ENCODE data around the gene DGCR2. TPM values are rescaled to one million over a fixed set of nuclear protein-coding genes. Genes with fewer than 3 reads are reported as not detected.

Gene DGCR2
- total and polyA plus RNA-seq, 2 experiments from 2014 or later, result 18.5 to 83.0 TPM

GRCh38 chr22:19114984-19115552 lies 7.1 kb downstream of the DGCR2 start (continued):
- TF ChIP-seq STAT1 (IDR thresholded peaks at IDR 0.05; ENCODE audit: unreplicated experiment) (no peak), REST (IDR thresholded peaks at IDR 0.05; ENCODE audit: unreplicated experiment) (no peak), JUNB (IDR thresholded peaks at IDR 0.05; ENCODE audit: unreplicated experiment) (no peak), POLR2AphosphoS5 (IDR thresholded peaks at IDR 0.05; ENCODE audit: low read depth) (no peak)

DNA sequence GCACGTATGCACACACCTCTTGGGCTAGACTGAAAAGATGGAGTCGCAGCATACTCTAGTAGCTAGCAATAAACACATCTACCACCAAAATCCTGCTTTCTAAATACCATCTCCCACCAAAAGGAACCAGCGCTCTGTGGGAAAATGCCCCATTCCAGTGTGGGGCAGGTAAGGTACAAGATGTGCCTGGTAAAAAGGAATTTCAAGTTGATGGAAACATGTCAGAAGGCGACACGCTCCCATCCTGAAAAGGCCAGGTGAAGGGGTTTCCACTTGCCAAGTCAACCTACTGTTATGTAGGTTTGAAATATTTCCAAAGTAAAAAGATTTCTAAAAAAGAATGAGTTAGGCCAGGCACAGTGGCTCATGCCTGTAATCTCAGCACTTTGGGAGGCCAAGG lies 8.8 kb downstream of the DGCR2 start:
- no peaks in the 10 kb centered on the region for H3F3A ChIP-seq (replicated peaks; ENCODE audit: low read depth)
- H4K20me1 ChIP-seq (replicated peaks; ENCODE audit: insufficient read depth), result peaks cover 51% of the 10 kb centered on the region
- no peak overlapping the region for H3K27ac Mint-ChIP-seq
- H3K36me3 ChIP-seq (ENCODE audit: insufficient read depth), result no peaks in the 10 kb centered on the region
- no peak overlapping the region for H3K4me3 ChIP-seq
- no peak overlapping the region for H3K4me2 ChIP-seq
- DNase-seq (ENCODE audit: low spot score) (no peak), ATAC-seq (no peak)
- no peaks in the 10 kb centered on the region for H3K27me3 ChIP-seq (ENCODE audit: insufficient read depth)
- H3K9me3 Mint-ChIP-seq, result no peaks in the 10 kb centered on the region; the same call in 2 of the 3 replicates
- TF ChIP-seq, protein P1, sequence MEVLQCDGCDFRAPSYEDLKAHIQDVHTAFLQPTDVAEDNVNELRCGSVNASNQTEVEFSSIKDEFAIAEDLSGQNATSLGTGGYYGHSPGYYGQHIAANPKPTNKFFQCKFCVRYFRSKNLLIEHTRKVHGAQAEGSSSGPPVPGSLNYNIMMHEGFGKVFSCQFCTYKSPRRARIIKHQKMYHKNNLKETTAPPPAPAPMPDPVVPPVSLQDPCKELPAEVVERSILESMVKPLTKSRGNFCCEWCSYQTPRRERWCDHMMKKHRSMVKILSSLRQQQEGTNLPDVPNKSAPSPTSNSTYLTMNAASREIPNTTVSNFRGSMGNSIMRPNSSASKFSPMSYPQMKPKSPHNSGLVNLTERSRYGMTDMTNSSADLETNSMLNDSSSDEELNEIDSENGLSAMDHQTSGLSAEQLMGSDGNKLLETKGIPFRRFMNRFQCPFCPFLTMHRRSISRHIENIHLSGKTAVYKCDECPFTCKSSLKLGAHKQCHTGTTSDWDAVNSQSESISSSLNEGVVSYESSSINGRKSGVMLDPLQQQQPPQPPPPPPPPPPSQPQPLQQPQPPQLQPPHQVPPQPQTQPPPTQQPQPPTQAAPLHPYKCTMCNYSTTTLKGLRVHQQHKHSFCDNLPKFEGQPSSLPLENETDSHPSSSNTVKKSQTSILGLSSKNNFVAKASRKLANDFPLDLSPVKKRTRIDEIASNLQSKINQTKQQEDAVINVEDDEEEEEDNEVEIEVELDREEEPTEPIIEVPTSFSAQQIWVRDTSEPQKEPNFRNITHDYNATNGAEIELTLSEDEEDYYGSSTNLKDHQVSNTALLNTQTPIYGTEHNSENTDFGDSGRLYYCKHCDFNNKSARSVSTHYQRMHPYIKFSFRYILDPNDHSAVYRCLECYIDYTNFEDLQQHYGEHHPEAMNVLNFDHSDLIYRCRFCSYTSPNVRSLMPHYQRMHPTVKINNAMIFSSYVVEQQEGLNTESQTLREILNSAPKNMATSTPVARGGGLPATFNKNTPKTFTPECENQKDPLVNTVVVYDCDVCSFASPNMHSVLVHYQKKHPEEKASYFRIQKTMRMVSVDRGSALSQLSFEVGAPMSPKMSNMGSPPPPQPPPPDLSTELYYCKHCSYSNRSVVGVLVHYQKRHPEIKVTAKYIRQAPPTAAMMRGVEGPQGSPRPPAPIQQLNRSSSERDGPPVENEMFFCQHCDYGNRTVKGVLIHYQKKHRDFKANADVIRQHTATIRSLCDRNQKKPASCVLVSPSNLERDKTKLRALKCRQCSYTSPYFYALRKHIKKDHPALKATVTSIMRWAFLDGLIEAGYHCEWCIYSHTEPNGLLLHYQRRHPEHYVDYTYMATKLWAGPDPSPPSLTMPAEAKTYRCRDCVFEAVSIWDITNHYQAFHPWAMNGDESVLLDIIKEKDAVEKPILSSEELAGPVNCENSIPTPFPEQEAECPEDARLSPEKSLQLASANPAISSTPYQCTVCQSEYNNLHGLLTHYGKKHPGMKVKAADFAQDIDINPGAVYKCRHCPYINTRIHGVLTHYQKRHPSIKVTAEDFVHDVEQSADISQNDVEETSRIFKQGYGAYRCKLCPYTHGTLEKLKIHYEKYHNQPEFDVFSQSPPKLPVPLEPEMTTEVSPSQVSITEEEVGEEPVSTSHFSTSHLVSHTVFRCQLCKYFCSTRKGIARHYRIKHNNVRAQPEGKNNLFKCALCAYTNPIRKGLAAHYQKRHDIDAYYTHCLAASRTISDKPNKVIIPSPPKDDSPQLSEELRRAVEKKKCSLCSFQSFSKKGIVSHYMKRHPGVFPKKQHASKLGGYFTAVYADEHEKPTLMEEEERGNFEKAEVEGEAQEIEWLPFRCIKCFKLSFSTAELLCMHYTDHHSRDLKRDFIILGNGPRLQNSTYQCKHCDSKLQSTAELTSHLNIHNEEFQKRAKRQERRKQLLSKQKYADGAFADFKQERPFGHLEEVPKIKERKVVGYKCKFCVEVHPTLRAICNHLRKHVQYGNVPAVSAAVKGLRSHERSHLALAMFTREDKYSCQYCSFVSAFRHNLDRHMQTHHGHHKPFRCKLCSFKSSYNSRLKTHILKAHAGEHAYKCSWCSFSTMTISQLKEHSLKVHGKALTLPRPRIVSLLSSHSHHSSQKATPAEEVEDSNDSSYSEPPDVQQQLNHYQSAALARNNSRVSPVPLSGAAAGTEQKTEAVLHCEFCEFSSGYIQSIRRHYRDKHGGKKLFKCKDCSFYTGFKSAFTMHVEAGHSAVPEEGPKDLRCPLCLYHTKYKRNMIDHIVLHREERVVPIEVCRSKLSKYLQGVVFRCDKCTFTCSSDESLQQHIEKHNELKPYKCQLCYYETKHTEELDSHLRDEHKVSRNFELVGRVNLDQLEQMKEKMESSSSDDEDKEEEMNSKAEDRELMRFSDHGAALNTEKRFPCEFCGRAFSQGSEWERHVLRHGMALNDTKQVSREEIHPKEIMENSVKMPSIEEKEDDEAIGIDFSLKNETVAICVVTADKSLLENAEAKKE (CRISPR knock-in tag; IDR thresholded peaks at IDR 0.05), result no peak
- TF ChIP-seq NANOG (IDR thresholded peaks at IDR 0.05; ENCODE audit: borderline replicate concordance), result no peak
- H3K9me2 ChIP-seq (ENCODE audit: insufficient read depth), result no peaks in the 10 kb centered on the region
- H3K79me2 ChIP-seq (replicated peaks; ENCODE audit: insufficient read depth), result peaks cover 100% of the 10 kb centered on the region
- H3K4me3 Mint-ChIP-seq, result no peak overlapping the region
- peaks cover 27% of the 10 kb centered on the region for H3K4me1 ChIP-seq (ENCODE audit: insufficient read depth)
- H3K4me1 Mint-ChIP-seq, result peaks cover 26% of the 10 kb centered on the region
- H2AFZ ChIP-seq, result no peak overlapping the region
- peaks cover 2% of the 10 kb centered on the region for H3K27me3 Mint-ChIP-seq (ENCODE audit: insufficient read depth, low read depth, poor library complexity)
- H3K27ac ChIP-seq (ENCODE audit: low read depth), result no peak overlapping the region
- H3K36me3 Mint-ChIP-seq (ENCODE audit: low read depth), result peaks cover 3% of the 10 kb centered on the region; the same call in 2 of the 3 replicates

All from GM23338 (cell line).